HCT116 (cell line): ENCODE data around the gene KIAA1614. TPM values are rescaled to one million over a fixed set of nuclear protein-coding genes. Genes with fewer than 3 reads are reported as not detected.

ENCODE experiments used
- ATAC-seq: fragments of 200-7000 bp; cut with Tn5 transposase; 2 replicates; pipeline ENCODE4 v1.9.1; 2020; ENCODE audit warnings: mild to moderate bottlenecking, moderate library complexity
- BruUV-seq: library from RNA; stranded (reverse); fragments of 400-500 nt; replicated peaks from 2 replicates; lab custom pipeline; 2021; lab: Mats Ljungman, UMichigan
- CTCF ChIA-PET: fragments of 300-600 bp; sonication (Branson Sonifier 250); formaldehyde crosslinking; loops from one replicate; lab custom pipeline; 2021; ENCODE audit warnings: antibody characterized with exemption; lab: Charles Lee
- POLR2A ChIA-PET: fragments of 300-600, 350-600 bp; sonication (Branson Sonifier 250); formaldehyde crosslinking; loops from one replicate; lab custom pipeline; 2021; ENCODE audit warnings: antibody characterized with exemption; lab: Charles Lee
- RAD21 ChIA-PET, 2 experiments: fragments of 300-600 bp; sonication (Branson Sonifier 250); formaldehyde crosslinking; loops; one replicate each; lab custom pipeline; 2023; ENCODE audit warnings: low total read pairs in 2 of 2; ENCODE audit not compliant: uncharacterized antibody in 2 of 2, unreplicated experiment in 2 of 2, low non-redundant PET in 1 of 2; lab: Charles Lee
- DNase-seq: peaks from one replicate; pipeline ENCODE4 v3.0.0-alpha.2; 2010; ENCODE audit warnings: low read depth, low spot score
- H2AFZ ChIP-seq: fragments of 200-600 bp; shearing (Covaris generic), sonication (generic); 2 replicates; pipeline ENCODE4 v1.6.1; 2017; ENCODE audit warnings: low read depth, mixed run types, mixed read lengths, antibody characterized with exemption, low read length; ENCODE audit not compliant: poor library complexity, severe bottlenecking
- H3K27ac ChIP-seq: 2 replicates; pipeline ENCODE4 v1.5.1; 2012; ENCODE audit warnings: low read depth, low read length
- H3K27me3 ChIP-seq: fragments of 200-600 bp; sonication (generic); 2 replicates; pipeline ENCODE4 v1.6.1; 2016; ENCODE audit warnings: mixed run types, low read length, mixed read lengths; ENCODE audit not compliant: insufficient read depth
- H3K36me3 ChIP-seq, 2 experiments: fragments of 200-500 bp in 1 of 2; fragments of 200-600 bp in 1 of 2; sonication (Bioruptor generic) in 1 of 2; sonication (generic) in 1 of 2; 2 replicates each; pipeline versions ENCODE4 v1.5.1 to v1.6.1; 2014 to 2016; ENCODE audit warnings: low read length in 2 of 2, inconsistent platforms in 1 of 2, mixed read lengths in 1 of 2, mixed run types in 1 of 2; ENCODE audit not compliant: insufficient read depth in 2 of 2, control insufficient read depth in 1 of 2
- H3K4me1 ChIP-seq, 2 experiments: fragments of 200-600 bp in 1 of 2; sonication (generic) in 1 of 2; 2 replicates each; pipeline versions ENCODE4 v1.5.1 to v1.6.1; 2012 to 2017; ENCODE audit warnings: low read length in 2 of 2, inconsistent platforms in 1 of 2, mild to moderate bottlenecking in 1 of 2, mixed read lengths in 1 of 2, mixed run types in 1 of 2, moderate library complexity in 1 of 2; ENCODE audit not compliant: insufficient read depth in 2 of 2, control insufficient read depth in 1 of 2
- H3K4me2 ChIP-seq: fragments of 200-600 bp; sonication (generic); 2 replicates; pipeline ENCODE4 v1.6.1; 2017; ENCODE audit warnings: mixed run types, low read length, mixed read lengths
- H3K4me3 ChIP-seq, 2 experiments: fragments of 200-600 bp in 1 of 2; sonication (generic) in 1 of 2; replicated peaks in 1 of 2; 2 replicates each; pipeline ENCODE4 v1.5.1; 2011 to 2016; ENCODE audit warnings: low read length in 2 of 2, control low read depth in 1 of 2, low read depth in 1 of 2, mild to moderate bottlenecking in 1 of 2, mixed read lengths in 1 of 2, mixed run types in 1 of 2
- H3K79me2 ChIP-seq: fragments of 200-600 bp; sonication (generic); 2 replicates; pipeline ENCODE4 v1.6.1; 2017; ENCODE audit warnings: mild to moderate bottlenecking, mixed run types, low read length, moderate library complexity, mixed read lengths; ENCODE audit not compliant: insufficient read depth
- H3K9ac ChIP-seq: fragments of 200-600 bp; sonication (generic); 2 replicates; pipeline ENCODE4 v1.6.1; 2016; ENCODE audit warnings: low read length, mixed read lengths
- H3K9me2 ChIP-seq: fragments of 200-600 bp; sonication (generic), shearing (Covaris generic); 2 replicates; pipeline ENCODE4 v1.6.1; 2017; ENCODE audit warnings: mixed run types, mild to moderate bottlenecking, moderate library complexity; ENCODE audit not compliant: insufficient read depth
- H3K9me3 ChIP-seq, 2 experiments: fragments of 200-500 bp in 1 of 2; fragments of 200-600 bp in 1 of 2; sonication (Bioruptor generic) in 1 of 2; sonication (generic) in 1 of 2; 2 replicates each; pipeline ENCODE4 v1.6.1; 2014 to 2017; ENCODE audit warnings: low read length in 2 of 2, mixed read lengths in 2 of 2, inconsistent platforms in 1 of 2, low read depth in 1 of 2, mild to moderate bottlenecking in 1 of 2, mixed run types in 1 of 2, moderate library complexity in 1 of 2; ENCODE audit not compliant: control insufficient read depth in 1 of 2, insufficient read depth in 1 of 2
- H4K20me1 ChIP-seq: fragments of 200-600 bp; sonication (generic), shearing (Covaris generic); 2 replicates; pipeline ENCODE4 v1.6.1; 2017; ENCODE audit warnings: mixed run types, mild to moderate bottlenecking, moderate library complexity; ENCODE audit not compliant: insufficient read depth
- CBX3 ChIP-seq: IDR thresholded peaks from 2 replicates; pipeline ENCODE4 v1.6.1; 2012; ENCODE audit warnings: low read depth
- CEBPB ChIP-seq: IDR thresholded peaks from 2 replicates; pipeline ENCODE4 v1.6.1; 2012; ENCODE audit warnings: low read depth
- EGR1 ChIP-seq: IDR thresholded peaks from 2 replicates; pipeline ENCODE4 v1.6.1; 2012; ENCODE audit warnings: low read depth
- ELF1 ChIP-seq: IDR thresholded peaks from 2 replicates; pipeline ENCODE4 v1.6.1; 2012; ENCODE audit warnings: low read depth, borderline replicate concordance
- EZH2 ChIP-seq: fragments of 200-600 bp; sonication (generic); IDR thresholded peaks from 2 replicates; pipeline ENCODE4 v1.6.1; 2017; ENCODE audit warnings: antibody characterized with exemption, mixed run types
- EZH2phosphoT487 ChIP-seq: fragments of 200-600 bp; IDR thresholded peaks from 2 replicates; pipeline ENCODE4 v1.6.1; 2018; ENCODE audit warnings: antibody characterized with exemption, borderline replicate concordance
- FOSL1 ChIP-seq: IDR thresholded peaks from 2 replicates; pipeline ENCODE4 v1.6.1; 2012; ENCODE audit warnings: low read depth
- JUND ChIP-seq: IDR thresholded peaks from 2 replicates; pipeline ENCODE4 v1.6.1; 2012
- POLR2A ChIP-seq: IDR thresholded peaks from 2 replicates; pipeline ENCODE4 v1.7.0; 2011; ENCODE audit warnings: borderline replicate concordance; ENCODE audit not compliant: insufficient read depth, insufficient read length; ENCODE audit errors: extremely low read depth
- POLR2AphosphoS5 ChIP-seq: IDR thresholded peaks from 2 replicates; pipeline ENCODE4 v1.6.1; 2011; ENCODE audit warnings: mild to moderate bottlenecking, low read depth, low read length, moderate library complexity
- SIN3A ChIP-seq: IDR thresholded peaks from 2 replicates; pipeline ENCODE4 v1.6.1; 2012; ENCODE audit warnings: low read depth
- SP1 ChIP-seq: IDR thresholded peaks from 2 replicates; pipeline ENCODE4 v1.6.1; 2012; ENCODE audit warnings: low read depth
- TCF7L2 ChIP-seq: IDR thresholded peaks from 2 replicates; pipeline ENCODE4 v1.7.0; 2011; ENCODE audit warnings: borderline replicate concordance, inconsistent platforms; ENCODE audit not compliant: insufficient read depth, insufficient read length; ENCODE audit errors: extremely low read depth
- YY1 ChIP-seq: IDR thresholded peaks from 2 replicates; pipeline ENCODE4 v1.6.1; 2011; ENCODE audit warnings: low read length, low read depth, moderate library complexity, mild to moderate bottlenecking; ENCODE audit not compliant: insufficient replicate concordance; ENCODE audit errors: extremely low read depth
- ZNF274 ChIP-seq: fragments of 200-500 bp; sonication (Bioruptor generic); IDR thresholded peaks from 2 replicates; pipeline ENCODE4 v1.6.1; 2014; ENCODE audit warnings: mild to moderate bottlenecking, low read depth, low read length, inconsistent platforms
- intact Hi-C: fragments of 100-400 bp; cut with micrococcal nuclease; formaldehyde crosslinking; loops from 2 replicates; pipeline ENCODE4 v1.10.0; 2022
- total RNA-seq: library from RNA; stranded (reverse); gene quantifications from one replicate; pipeline ENCODE4 v1.2.1, GENCODE V29; 2021; ENCODE audit not compliant: unreplicated experiment
- TF ChIP-seq, protein P1 (sequence below): IDR thresholded peaks from 2 replicates; pipeline ENCODE4 v1.6.1; 2012
- TF ChIP-seq, protein P2 (sequence below): IDR thresholded peaks from 2 replicates; pipeline ENCODE4 v1.6.1; 2012; ENCODE audit warnings: low read depth
- TF ChIP-seq, protein P3 (sequence below): IDR thresholded peaks from 2 replicates; pipeline ENCODE4 v1.6.1; 2012
- TF ChIP-seq, protein P4 (sequence below), 3 experiments: fragments of 200-600 bp in 1 of 3; sonication (generic) in 1 of 3; IDR thresholded peaks in 2 of 3; conservative IDR thresholded peaks in 1 of 3; 2 replicates each; pipeline ENCODE4 v1.5.1; 2012 to 2017; ENCODE audit warnings: low read depth in 2 of 3, low read length in 2 of 3, antibody characterized with exemption in 1 of 3, borderline replicate concordance in 1 of 3, control low read depth in 1 of 3, mild to moderate bottlenecking in 1 of 3, mixed read lengths in 1 of 3, mixed run types in 1 of 3, moderate library complexity in 1 of 3; ENCODE audit not compliant: insufficient read depth in 1 of 3
- TF ChIP-seq, protein P5 (sequence below): IDR thresholded peaks from 2 replicates; pipeline ENCODE4 v1.6.1; 2011; ENCODE audit warnings: mild to moderate bottlenecking, low read length, moderate library complexity; ENCODE audit not compliant: insufficient replicate concordance; ENCODE audit errors: extremely low read depth

The KIAA1614 gene
- total RNA-seq, 1 experiment from 2014 or later: 0.25 TPM

DNA sequence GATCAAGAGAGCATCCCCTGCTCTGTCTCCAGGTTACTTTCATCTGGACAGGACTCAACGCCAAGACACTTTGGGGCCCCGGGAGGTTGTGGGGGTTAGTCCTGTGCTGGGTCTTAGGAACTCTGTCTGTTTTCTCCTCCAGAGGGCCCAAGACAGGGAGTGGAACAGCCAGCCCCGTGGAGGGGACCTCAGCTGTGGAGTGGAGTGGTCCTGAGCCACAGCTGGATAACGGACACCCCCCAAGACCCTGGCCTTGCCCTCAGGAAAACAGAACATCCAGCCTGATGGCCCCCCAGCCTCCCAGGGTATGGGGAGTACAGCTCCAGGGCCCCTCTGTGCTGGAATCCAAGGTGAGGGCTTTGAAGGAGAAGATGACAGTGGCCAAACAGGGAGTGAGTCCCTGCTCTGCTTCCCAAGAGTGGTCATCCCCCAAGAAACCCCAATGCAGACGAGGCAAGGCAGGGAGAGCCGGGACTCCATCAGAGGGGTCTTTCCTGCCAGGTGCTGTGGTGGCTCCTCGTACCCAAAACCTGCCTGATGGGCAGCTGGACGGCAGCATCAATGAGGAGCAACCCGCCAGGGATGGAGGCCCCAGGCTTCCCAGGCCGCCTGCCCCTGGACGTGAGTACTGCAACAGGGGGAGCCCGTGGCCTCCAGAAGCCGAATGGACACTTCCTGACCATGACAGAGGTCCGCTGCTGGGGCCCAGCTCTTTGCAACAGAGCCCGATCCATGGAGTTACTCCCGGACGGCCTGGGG, 3.5 kb downstream of the KIAA1614 start:
- intact Hi-C loops: no loop called here
- POLR2A ChIA-PET: no interaction called here
- CTCF ChIA-PET: no interaction called here
- ATAC-seq (no peak), DNase-seq (no peak)
- RAD21 ChIA-PET: no interaction called here
- Histone ChIP-seq H2AFZ (no peak overlapping the region), H3K27me3 (no peaks in the 10 kb centered on the region), H3K4me1 (no peaks in the 10 kb centered on the region), H3K79me2 (no peaks in the 10 kb centered on the region), H3K27ac (no peak overlapping the region), H3K36me3 (no peaks in the 10 kb centered on the region), H3K4me3 (no peak overlapping the region), H4K20me1 (no peaks in the 10 kb centered on the region), H3K9me3 (no peaks in the 10 kb centered on the region), H3K9me2 (no peaks in the 10 kb centered on the region), H3K4me2 (no peak overlapping the region), H3K9ac (no peak overlapping the region)
- BruUV-seq: no TSS peak
- no peak for TF ChIP-seq TCF7L2
- TF ChIP-seq EZH2phosphoT487: no peak
- no peak for TF ChIP-seq CEBPB
- no peak for TF ChIP-seq ELF1
- no peak for TF ChIP-seq SP1
- no peak for TF ChIP-seq YY1
- TF ChIP-seq POLR2AphosphoS5: no peak
- no peak for TF ChIP-seq EZH2
- TF ChIP-seq, protein P1, sequence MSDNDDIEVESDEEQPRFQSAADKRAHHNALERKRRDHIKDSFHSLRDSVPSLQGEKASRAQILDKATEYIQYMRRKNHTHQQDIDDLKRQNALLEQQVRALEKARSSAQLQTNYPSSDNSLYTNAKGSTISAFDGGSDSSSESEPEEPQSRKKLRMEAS: no peak
- no peak for TF ChIP-seq ZNF274
- no peak for TF ChIP-seq JUND
- TF ChIP-seq EGR1: no peak
- TF ChIP-seq, protein P2, sequence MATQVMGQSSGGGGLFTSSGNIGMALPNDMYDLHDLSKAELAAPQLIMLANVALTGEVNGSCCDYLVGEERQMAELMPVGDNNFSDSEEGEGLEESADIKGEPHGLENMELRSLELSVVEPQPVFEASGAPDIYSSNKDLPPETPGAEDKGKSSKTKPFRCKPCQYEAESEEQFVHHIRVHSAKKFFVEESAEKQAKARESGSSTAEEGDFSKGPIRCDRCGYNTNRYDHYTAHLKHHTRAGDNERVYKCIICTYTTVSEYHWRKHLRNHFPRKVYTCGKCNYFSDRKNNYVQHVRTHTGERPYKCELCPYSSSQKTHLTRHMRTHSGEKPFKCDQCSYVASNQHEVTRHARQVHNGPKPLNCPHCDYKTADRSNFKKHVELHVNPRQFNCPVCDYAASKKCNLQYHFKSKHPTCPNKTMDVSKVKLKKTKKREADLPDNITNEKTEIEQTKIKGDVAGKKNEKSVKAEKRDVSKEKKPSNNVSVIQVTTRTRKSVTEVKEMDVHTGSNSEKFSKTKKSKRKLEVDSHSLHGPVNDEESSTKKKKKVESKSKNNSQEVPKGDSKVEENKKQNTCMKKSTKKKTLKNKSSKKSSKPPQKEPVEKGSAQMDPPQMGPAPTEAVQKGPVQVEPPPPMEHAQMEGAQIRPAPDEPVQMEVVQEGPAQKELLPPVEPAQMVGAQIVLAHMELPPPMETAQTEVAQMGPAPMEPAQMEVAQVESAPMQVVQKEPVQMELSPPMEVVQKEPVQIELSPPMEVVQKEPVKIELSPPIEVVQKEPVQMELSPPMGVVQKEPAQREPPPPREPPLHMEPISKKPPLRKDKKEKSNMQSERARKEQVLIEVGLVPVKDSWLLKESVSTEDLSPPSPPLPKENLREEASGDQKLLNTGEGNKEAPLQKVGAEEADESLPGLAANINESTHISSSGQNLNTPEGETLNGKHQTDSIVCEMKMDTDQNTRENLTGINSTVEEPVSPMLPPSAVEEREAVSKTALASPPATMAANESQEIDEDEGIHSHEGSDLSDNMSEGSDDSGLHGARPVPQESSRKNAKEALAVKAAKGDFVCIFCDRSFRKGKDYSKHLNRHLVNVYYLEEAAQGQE: no peak
- TF ChIP-seq, protein P3, sequence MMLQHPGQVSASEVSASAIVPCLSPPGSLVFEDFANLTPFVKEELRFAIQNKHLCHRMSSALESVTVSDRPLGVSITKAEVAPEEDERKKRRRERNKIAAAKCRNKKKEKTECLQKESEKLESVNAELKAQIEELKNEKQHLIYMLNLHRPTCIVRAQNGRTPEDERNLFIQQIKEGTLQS: no peak
- TF ChIP-seq SIN3A: no peak
- TF ChIP-seq, protein P4, sequence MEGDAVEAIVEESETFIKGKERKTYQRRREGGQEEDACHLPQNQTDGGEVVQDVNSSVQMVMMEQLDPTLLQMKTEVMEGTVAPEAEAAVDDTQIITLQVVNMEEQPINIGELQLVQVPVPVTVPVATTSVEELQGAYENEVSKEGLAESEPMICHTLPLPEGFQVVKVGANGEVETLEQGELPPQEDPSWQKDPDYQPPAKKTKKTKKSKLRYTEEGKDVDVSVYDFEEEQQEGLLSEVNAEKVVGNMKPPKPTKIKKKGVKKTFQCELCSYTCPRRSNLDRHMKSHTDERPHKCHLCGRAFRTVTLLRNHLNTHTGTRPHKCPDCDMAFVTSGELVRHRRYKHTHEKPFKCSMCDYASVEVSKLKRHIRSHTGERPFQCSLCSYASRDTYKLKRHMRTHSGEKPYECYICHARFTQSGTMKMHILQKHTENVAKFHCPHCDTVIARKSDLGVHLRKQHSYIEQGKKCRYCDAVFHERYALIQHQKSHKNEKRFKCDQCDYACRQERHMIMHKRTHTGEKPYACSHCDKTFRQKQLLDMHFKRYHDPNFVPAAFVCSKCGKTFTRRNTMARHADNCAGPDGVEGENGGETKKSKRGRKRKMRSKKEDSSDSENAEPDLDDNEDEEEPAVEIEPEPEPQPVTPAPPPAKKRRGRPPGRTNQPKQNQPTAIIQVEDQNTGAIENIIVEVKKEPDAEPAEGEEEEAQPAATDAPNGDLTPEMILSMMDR (IDR thresholded peaks at IDR 0.05 in 2 of 3, conservative IDR thresholded peaks at IDR 0.05 in 1 of 3; ENCODE audit: borderline replicate concordance in 1 of 3, insufficient read depth in 1 of 3, low read depth in 2 of 3, low read length in 2 of 3): no peak
- TF ChIP-seq POLR2A: no peak
- no peak for TF ChIP-seq CBX3
- TF ChIP-seq, protein P5, sequence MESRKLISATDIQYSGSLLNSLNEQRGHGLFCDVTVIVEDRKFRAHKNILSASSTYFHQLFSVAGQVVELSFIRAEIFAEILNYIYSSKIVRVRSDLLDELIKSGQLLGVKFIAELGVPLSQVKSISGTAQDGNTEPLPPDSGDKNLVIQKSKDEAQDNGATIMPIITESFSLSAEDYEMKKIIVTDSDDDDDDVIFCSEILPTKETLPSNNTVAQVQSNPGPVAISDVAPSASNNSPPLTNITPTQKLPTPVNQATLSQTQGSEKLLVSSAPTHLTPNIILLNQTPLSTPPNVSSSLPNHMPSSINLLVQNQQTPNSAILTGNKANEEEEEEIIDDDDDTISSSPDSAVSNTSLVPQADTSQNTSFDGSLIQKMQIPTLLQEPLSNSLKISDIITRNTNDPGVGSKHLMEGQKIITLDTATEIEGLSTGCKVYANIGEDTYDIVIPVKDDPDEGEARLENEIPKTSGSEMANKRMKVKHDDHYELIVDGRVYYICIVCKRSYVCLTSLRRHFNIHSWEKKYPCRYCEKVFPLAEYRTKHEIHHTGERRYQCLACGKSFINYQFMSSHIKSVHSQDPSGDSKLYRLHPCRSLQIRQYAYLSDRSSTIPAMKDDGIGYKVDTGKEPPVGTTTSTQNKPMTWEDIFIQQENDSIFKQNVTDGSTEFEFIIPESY: no peak
- TF ChIP-seq FOSL1: no peak
